Liver (tissue), 3 donors: ENCODE data around the gene NTM.

ENCODE experiments used
- EGR1 ChIP-seq, 2 donors: IDR thresholded peaks; 2 replicates each; pipeline ENCODE4 v1.6.1; 2016 to 2018; ENCODE audit warnings: antibody characterized with exemption in 2 of 2, low read depth in 2 of 2
- FOXA1 ChIP-seq: IDR thresholded peaks from 2 replicates; pipeline ENCODE4 v1.6.1; 2016; ENCODE audit warnings: antibody characterized with exemption
- FOXA2 ChIP-seq: IDR thresholded peaks from 2 replicates; pipeline ENCODE4 v1.6.1; 2016; ENCODE audit warnings: antibody characterized with exemption
- GABPA ChIP-seq, 2 donors: IDR thresholded peaks in 1 of 2; conservative IDR thresholded peaks in 1 of 2; 2 replicates each; pipeline ENCODE4 v1.6.1; 2016; ENCODE audit warnings: antibody characterized with exemption in 2 of 2, mild to moderate bottlenecking in 1 of 2, moderate library complexity in 1 of 2
- HNF4A ChIP-seq, 2 donors: conservative IDR thresholded peaks; 2 replicates each; pipeline ENCODE4 v1.6.1; 2016; ENCODE audit warnings: antibody characterized with exemption in 2 of 2, mild to moderate bottlenecking in 2 of 2
- JUND ChIP-seq, 2 donors: IDR thresholded peaks; 2 replicates each; pipeline ENCODE4 v1.6.1; 2016; ENCODE audit warnings: antibody characterized with exemption in 2 of 2
- MAX ChIP-seq: IDR thresholded peaks from 2 replicates; pipeline ENCODE4 v1.6.1; 2016; ENCODE audit warnings: antibody characterized with exemption
- RAD21 ChIP-seq, 2 donors: IDR thresholded peaks; 2 replicates each; pipeline ENCODE4 v1.6.1; 2016; ENCODE audit warnings: antibody characterized with exemption in 2 of 2, mild to moderate bottlenecking in 2 of 2
- REST ChIP-seq: IDR thresholded peaks from 2 replicates; pipeline ENCODE4 v1.6.1; 2016; ENCODE audit warnings: antibody characterized with exemption, mild to moderate bottlenecking
- SP1 ChIP-seq: IDR thresholded peaks from 2 replicates; pipeline ENCODE4 v1.6.1; 2018; ENCODE audit warnings: antibody characterized with exemption, mild to moderate bottlenecking
- TAF1 ChIP-seq: conservative IDR thresholded peaks from 2 replicates; pipeline ENCODE4 v1.6.1; 2016; ENCODE audit warnings: antibody characterized with exemption, mild to moderate bottlenecking
- YY1 ChIP-seq: IDR thresholded peaks from 2 replicates; pipeline ENCODE4 v1.6.1; 2016; ENCODE audit warnings: antibody characterized with exemption, mild to moderate bottlenecking
- TF ChIP-seq, protein P1 (sequence below): fragments of 150-350 bp; IDR thresholded peaks from 2 replicates; pipeline ENCODE4 v1.5.1; 2017; ENCODE audit warnings: improper control_type of control experiment, low read depth, low read length; ENCODE audit not compliant: missing input control
- donor health status: healthy.
- donor health status: healthy.

- TF ChIP-seq REST, result no peak
- no peak for TF ChIP-seq TAF1
- TF ChIP-seq MAX, result no peak
- TF ChIP-seq JUND (IDR thresholded peaks at IDR 0.05), result no peak
- no peak for TF ChIP-seq YY1
- no peak for TF ChIP-seq GABPA (IDR thresholded peaks at IDR 0.05 in 1 of 2, conservative IDR thresholded peaks at IDR 0.05 in 1 of 2)
- TF ChIP-seq, protein P1, sequence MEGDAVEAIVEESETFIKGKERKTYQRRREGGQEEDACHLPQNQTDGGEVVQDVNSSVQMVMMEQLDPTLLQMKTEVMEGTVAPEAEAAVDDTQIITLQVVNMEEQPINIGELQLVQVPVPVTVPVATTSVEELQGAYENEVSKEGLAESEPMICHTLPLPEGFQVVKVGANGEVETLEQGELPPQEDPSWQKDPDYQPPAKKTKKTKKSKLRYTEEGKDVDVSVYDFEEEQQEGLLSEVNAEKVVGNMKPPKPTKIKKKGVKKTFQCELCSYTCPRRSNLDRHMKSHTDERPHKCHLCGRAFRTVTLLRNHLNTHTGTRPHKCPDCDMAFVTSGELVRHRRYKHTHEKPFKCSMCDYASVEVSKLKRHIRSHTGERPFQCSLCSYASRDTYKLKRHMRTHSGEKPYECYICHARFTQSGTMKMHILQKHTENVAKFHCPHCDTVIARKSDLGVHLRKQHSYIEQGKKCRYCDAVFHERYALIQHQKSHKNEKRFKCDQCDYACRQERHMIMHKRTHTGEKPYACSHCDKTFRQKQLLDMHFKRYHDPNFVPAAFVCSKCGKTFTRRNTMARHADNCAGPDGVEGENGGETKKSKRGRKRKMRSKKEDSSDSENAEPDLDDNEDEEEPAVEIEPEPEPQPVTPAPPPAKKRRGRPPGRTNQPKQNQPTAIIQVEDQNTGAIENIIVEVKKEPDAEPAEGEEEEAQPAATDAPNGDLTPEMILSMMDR, result no peak
- TF ChIP-seq RAD21 (IDR thresholded peaks at IDR 0.05), result no peak
- no peak for TF ChIP-seq FOXA2
- no peak for TF ChIP-seq SP1
- TF ChIP-seq EGR1 (IDR thresholded peaks at IDR 0.05; ENCODE audit: low read depth in 2 of 2), result no peak
- TF ChIP-seq HNF4A (conservative IDR thresholded peaks at IDR 0.05), result no peak
- no peak for TF ChIP-seq FOXA1
Observed at GRCh38 chr11:131999955-132000354, 629.5 kb downstream of the NTM start.
